GM10248 (cell line): Measurements from ENCODE around the gene NDUFC1.
A peak's percentile ranks its signal among the peaks of the same experiment; 100 is the strongest.
"Not testable (repeated sequence)": the region's sequence is repeated elsewhere in the genome, so short reads cannot be mapped to it uniquely, and the experiment has no call there.

Experiments used
- CTCF ChIA-PET: fragments of 300-600 bp; sonication (Branson Sonifier 250); formaldehyde crosslinking; extraction: SDS; loops from one replicate; lab custom pipeline; 2021; ENCODE audit warnings: antibody characterized with exemption; lab: Yijun Ruan, JAX
- POLR2A ChIA-PET: fragments of 350-650 bp; sonication (Branson Sonifier 250); formaldehyde crosslinking; extraction: SDS; loops from one replicate; lab custom pipeline; 2020; ENCODE audit warnings: antibody characterized with exemption; lab: Yijun Ruan, JAX
- DNase-seq: peaks from one replicate; pipeline ENCODE4 v3.0.0; 2012; ENCODE audit errors: extremely low spot score
- CTCF ChIP-seq: IDR thresholded peaks from 2 replicates; pipeline ENCODE4 v1.5.1; 2012; ENCODE audit warnings: mild to moderate bottlenecking, low read depth; ENCODE audit errors: extremely low read depth, missing control alignments, control extremely low read depth

Gene NDUFC1

DNA sequence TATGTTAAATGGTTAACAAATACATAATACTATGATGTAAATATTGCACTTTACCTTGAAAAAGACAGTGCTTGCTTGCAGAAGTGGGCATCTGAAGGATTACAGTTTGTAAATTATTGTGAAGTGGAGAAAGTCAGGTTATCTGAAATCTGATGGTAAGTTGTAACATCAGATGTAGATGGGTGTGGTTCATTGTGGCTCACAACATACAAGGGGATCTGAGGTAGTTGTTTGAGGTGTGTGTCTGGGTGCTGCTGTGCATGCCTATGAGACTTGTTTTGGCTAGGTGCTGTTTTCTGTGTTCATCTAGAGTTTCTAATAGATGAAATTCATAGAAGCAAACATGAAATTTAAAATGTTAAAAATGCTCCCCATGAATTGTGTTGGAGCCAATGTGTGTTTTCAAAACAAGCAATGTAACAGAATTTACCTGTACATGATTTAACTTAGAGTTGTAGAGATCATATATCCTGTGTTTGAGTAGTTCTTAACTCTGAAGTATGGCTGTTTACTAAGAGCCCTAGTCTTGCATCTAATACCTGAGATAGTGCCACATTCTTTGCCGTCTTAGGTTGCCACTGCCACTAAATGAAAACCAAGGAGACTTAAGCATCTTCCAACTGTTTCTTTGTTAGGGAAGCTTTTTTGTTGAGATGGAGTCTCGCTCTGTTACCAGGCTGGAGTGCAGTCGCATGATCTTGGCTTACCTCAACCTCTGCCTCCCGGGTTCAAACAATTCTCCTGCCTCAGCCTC lies 11.9 kb upstream of the NDUFC1 start:
- ChIA-PET POLR2A (interaction anchor here (0.5 kb wide), 1 partner anchor 9 kb away, joined by 3 read pairs; no protein-coding TSS in a partner anchor), CTCF (interaction anchor here (0.9 to 2.3 kb wide), 4 partner anchors 12 to 21 kb away, joined by 3 to 9 read pairs (median 5); partner anchors contain the start of genes NAA15 and NDUFC1)
- no peak for TF ChIP-seq CTCF
- DNase-seq = no peak

DNA sequence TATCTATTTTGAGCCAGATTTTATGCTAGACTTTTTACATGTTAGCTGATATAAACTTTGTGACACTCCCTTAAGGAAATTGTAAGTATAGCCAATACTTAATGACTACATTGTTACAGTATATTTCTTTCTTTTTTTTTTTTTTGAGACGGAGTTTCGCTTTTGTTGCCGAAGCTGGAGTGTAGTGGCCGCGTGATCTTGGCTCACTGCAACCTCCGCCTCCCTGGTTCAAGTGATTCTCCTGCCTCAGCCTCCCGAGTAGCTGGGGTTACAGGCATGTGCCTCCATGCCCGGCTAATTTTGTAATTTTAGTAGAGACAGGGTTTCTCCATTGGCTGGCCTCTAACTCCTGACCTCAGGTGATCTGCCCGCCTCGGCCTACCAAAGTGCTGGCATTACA lies 11.1 kb upstream of the NDUFC1 start:
- CTCF ChIA-PET = interaction anchor here (2.3 kb wide), 1 partner anchor 17 kb away, joined by 11 read pairs; no protein-coding TSS in a partner anchor
- DNase-seq, POLR2A ChIA-PET: not testable (repeated sequence)

DNA sequence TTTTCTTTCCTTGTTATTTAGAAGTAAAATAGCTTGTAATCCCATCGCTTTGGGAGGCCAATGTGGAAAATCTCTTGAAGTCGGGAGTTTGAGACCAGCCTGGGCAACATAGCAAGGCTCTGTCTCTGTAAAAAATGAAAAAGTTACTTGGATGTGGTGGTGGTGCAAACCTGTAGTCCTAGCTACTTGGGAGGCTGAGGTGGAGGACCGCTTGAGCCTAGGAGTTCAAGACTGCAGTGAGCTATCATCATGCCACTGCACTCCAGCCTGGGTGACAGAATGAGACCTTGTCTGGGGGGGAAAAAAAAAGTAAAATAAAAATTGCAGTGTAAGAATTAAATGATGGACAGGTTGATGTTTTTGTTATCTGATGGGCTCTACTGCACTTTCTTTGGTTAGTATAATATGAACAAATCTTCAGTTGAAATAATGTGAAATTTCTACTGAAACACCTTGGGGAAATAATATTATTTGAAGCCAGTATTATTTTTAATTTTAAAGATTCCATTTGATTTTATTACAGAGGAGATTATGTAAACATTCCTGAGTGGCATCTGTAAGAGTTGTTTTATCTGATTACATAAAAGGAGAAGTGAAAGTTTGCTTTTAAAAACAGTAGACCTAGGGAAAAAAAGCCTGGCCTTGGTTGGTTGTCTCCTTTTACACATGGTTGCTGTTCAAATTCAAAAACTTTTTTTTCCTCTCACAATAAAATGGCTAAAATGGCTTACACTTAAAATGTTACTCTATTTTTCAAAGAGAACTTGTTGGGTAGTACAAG lies 10.5 kb upstream of the NDUFC1 start:
- POLR2A ChIA-PET = no interaction called here
- TF ChIP-seq CTCF = no peak
- DNase-seq = no peak
- CTCF ChIA-PET = interaction anchor here (1.0 to 2.7 kb wide), 5 partner anchors 10 to 93 kb away, joined by 3 to 17 read pairs (median 8); partner anchors contain the start of genes NAA15 and NDUFC1

DNA sequence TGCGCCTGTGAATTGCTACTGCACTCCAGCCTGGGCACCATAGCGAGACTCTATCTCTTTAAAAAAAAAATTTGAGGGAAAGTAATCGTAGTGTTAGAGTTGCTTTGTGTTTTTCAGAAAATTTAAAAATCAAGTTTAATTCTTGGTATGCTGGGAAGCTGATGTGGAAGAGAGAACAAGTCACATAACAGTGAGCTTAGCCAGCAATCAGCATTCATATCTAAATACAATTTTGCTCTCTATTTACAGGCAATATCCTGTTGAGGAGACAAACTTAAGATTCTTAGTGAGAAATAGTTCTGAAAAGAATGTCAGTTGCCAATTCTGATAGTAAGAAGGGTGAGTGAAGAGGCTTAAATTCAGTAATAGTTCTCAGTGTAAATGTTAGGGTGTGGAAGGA lies 9.6 kb upstream of the NDUFC1 start:
- DNase-seq = no peak
- no peak for TF ChIP-seq CTCF
- CTCF ChIA-PET = interaction anchor here (1.0 to 2.7 kb wide), 5 partner anchors 10 to 92 kb away, joined by 3 to 17 read pairs (median 8); partner anchors contain the start of genes NAA15 and NDUFC1
- POLR2A ChIA-PET = no interaction called here

DNA sequence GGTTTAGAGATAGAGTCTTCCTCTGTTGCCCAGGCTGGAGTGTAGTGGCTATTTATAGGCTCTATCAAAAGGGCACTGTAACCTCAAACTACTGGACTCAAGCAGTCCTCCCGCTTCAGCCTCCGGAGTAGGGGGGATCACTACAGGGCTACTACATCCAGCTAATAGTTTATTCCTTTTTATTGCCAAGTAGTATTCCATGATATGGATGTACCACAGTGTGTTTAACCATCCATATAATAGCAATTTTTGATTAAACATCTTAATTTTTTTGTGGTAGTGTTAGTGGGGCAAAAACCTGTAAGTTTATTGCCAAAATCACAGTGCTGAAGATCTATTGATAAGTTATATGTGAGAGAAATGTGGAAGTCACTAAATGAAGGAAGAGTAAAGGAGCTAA lies 2.6 kb upstream of the NDUFC1 start:
- no peak for TF ChIP-seq CTCF
- ChIA-PET CTCF (interaction anchor here (0.8 to 2.1 kb wide), 3 partner anchors 9 to 150 kb away, joined by 3 to 10 read pairs (median 3); no protein-coding TSS in a partner anchor), POLR2A (interaction anchor here (0.6 to 0.7 kb wide), 2 partner anchors 10 to 266 kb away, joined by 3 read pairs; no protein-coding TSS in a partner anchor)
- DNase-seq = no peak

- ChIA-PET POLR2A (interaction anchor here (0.6 to 1.7 kb wide), 5 partner anchors 16 to 217 kb away, joined by 3 to 8 read pairs (median 3); partner anchors contain the start of gene ELF2), CTCF (interaction anchor here (0.8 to 2.4 kb wide), 12 partner anchors 8 to 281 kb away, joined by 3 to 17 read pairs (median 4); no protein-coding TSS in a partner anchor)
- DNase-seq = peak; percentile 95
- TF ChIP-seq CTCF = no peak
Observed at GRCh38 chr4:139301113-139301820, 1.0 kb downstream of the NDUFC1 start, which contains the start of gene NAA15. NAA15 (plus strand) TSS chr4:139301505; CDS start chr4:139301778, 273 bp downstream.
